Measurements from ENCODE around the gene HHATL.

GRCh38 chr3:42689421-42690014 is 13.1 kb downstream of the HHATL start:
- TF ChIP-seq SIN3A (IDR thresholded peaks at IDR 0.05; ENCODE audit: borderline replicate concordance, insufficient read depth, low read depth, low read length) = no peak
- no peak for TF ChIP-seq CTCF (IDR thresholded peaks at IDR 0.05)
- TF ChIP-seq POLR2AphosphoS5 (IDR thresholded peaks at IDR 0.05; ENCODE audit: low read depth, low read length) = no peak
- no peak for TF ChIP-seq REST (IDR thresholded peaks at IDR 0.05; ENCODE audit: insufficient read depth in 1 of 2, low read depth in 2 of 2, low read length in 1 of 2)
- no peak for TF ChIP-seq TCF7L2 (IDR thresholded peaks at IDR 0.05; ENCODE audit: low read depth, low read length)

All from Panc1 (cell line).